Upper lobe of left lung (tissue), 6 donors: ENCODE results near the gene GLIS1. TPM values are rescaled to one million over a fixed set of nuclear protein-coding genes. Genes with fewer than 3 reads are reported as not detected.

ENCODE experiments used
- ATAC-seq, 2 donors: fragments of 200-7000 bp; cut with Tn5 transposase; one replicate each; pipeline ENCODE4 v1.9.1; 2022; ENCODE audit warnings: mild to moderate bottlenecking in 2 of 2, moderate library complexity in 2 of 2; ENCODE audit not compliant: low FRiP score in 2 of 2
- DNase-seq, 2 donors: peaks; one replicate each; pipeline ENCODE4 v3.0.0-alpha.2; 2019 to 2020
- H3K27ac ChIP-seq, 4 donors: fragments of 200-600 bp; sonication (generic); one replicate each; pipeline ENCODE4 v1.5.1; 2016 to 2019
- H3K27me3 ChIP-seq, 4 donors: fragments of 200-600 bp; sonication (generic); one replicate each; pipeline ENCODE4 v1.5.1; 2017 to 2019
- H3K36me3 ChIP-seq, 4 donors: fragments of 200-600 bp; sonication (generic); one replicate each; pipeline ENCODE4 v1.5.1; 2016 to 2019
- H3K4me1 ChIP-seq, 4 donors: fragments of 200-600 bp; sonication (generic); one replicate each; pipeline ENCODE4 v1.5.1; 2018 to 2019
- H3K4me3 ChIP-seq, 4 donors: fragments of 200-600 bp; sonication (generic); one replicate each; pipeline ENCODE4 v1.5.1; 2017 to 2019; ENCODE audit warnings: mild to moderate bottlenecking in 2 of 4, moderate library complexity in 1 of 4
- H3K9me3 ChIP-seq, 4 donors: fragments of 200-600 bp; sonication (generic); one replicate each; pipeline ENCODE4 v1.5.1; 2018 to 2019
- EP300 ChIP-seq, 4 donors: sonication (generic); formaldehyde crosslinking; IDR thresholded peaks; one replicate each; pipeline ENCODE4 v1.5.1; 2017; ENCODE audit warnings: antibody characterized with exemption in 4 of 4, control low read depth in 2 of 4
- POLR2A ChIP-seq, 4 donors: fragments of 450-650 bp; IDR thresholded peaks; one replicate each; pipeline ENCODE4 v1.5.1; 2016 to 2017; ENCODE audit warnings: antibody characterized with exemption in 4 of 4, mild to moderate bottlenecking in 2 of 4
- POLR2AphosphoS5 ChIP-seq, 2 donors: sonication (generic); formaldehyde crosslinking; IDR thresholded peaks; one replicate each; pipeline ENCODE4 v1.5.1; 2017; ENCODE audit warnings: antibody characterized with exemption in 2 of 2
- WGBS, 2 donors: methylation state at CpG; one replicate each; pipeline ENCODE4 v1.1.5; 2017 to 2018; 5-methylcytosine and 5-hydroxymethylcytosine counted together
- total RNA-seq, 6 donors: library from RNA; depleted of rRNA in 4 of 6; stranded (reverse); fragments of >200 nt in 4 of 6; gene quantifications; one replicate each; pipeline versions ENCODE4 v1.1.0 to v1.2.1, GENCODE V29; 2016 to 2021
- TF ChIP-seq, protein P1 (sequence below), 6 experiments: fragments of 450-650 bp in 4 of 6; fragments of 200-600 bp in 2 of 6; sonication (generic) in 2 of 6; IDR thresholded peaks; one replicate each; pipeline ENCODE4 v1.5.1; 2016 to 2019; ENCODE audit warnings: antibody characterized with exemption in 6 of 6
- donor health status: DM: no; HTN: no; CAD: no; lungs with moderate emphysema.
- donor health status: DM: no; HTN: yes; CAD: no; lungs with severe emphysema.

GLIS1 gene
- total RNA-seq, 6 donors from 2014 or later, result 0.26 to 1.0 TPM; not detected in 4

- WGBS, 2 donors, result 81 to 87% methylated on average over 8 of the region's 8 CpGs
- no peaks in the 10 kb centered on the region for H3K36me3 ChIP-seq
- no peak overlapping the region for H3K4me3 ChIP-seq
- no peak for DNase-seq
- TF ChIP-seq, protein P1, sequence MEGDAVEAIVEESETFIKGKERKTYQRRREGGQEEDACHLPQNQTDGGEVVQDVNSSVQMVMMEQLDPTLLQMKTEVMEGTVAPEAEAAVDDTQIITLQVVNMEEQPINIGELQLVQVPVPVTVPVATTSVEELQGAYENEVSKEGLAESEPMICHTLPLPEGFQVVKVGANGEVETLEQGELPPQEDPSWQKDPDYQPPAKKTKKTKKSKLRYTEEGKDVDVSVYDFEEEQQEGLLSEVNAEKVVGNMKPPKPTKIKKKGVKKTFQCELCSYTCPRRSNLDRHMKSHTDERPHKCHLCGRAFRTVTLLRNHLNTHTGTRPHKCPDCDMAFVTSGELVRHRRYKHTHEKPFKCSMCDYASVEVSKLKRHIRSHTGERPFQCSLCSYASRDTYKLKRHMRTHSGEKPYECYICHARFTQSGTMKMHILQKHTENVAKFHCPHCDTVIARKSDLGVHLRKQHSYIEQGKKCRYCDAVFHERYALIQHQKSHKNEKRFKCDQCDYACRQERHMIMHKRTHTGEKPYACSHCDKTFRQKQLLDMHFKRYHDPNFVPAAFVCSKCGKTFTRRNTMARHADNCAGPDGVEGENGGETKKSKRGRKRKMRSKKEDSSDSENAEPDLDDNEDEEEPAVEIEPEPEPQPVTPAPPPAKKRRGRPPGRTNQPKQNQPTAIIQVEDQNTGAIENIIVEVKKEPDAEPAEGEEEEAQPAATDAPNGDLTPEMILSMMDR (IDR thresholded peaks at IDR 0.05), result no peak
- no peak for TF ChIP-seq POLR2A (IDR thresholded peaks at IDR 0.05)
- no peaks in the 10 kb centered on the region for H3K9me3 ChIP-seq
- no peaks in the 10 kb centered on the region for H3K4me1 ChIP-seq
- H3K27ac ChIP-seq, result no peak overlapping the region
- ATAC-seq, result no peak
- H3K27me3 ChIP-seq, result no peaks in the 10 kb centered on the region
Measured at GRCh38 chr1:53726009-53726600, 12.9 kb downstream of the GLIS1 start.

- Histone ChIP-seq H3K9me3 (no peaks in the 10 kb centered on the region), H3K27me3 (no peaks in the 10 kb centered on the region), H3K36me3 (no peaks in the 10 kb centered on the region), H3K4me3 (no peak overlapping the region), H3K27ac (no peak overlapping the region), H3K4me1 (no peaks in the 10 kb centered on the region)
- no peak for DNase-seq
- no peak for TF ChIP-seq POLR2A (IDR thresholded peaks at IDR 0.05)
- TF ChIP-seq POLR2AphosphoS5 (IDR thresholded peaks at IDR 0.05), result no peak
- TF ChIP-seq EP300 (IDR thresholded peaks at IDR 0.05), result no peak
- TF ChIP-seq, protein P1 (IDR thresholded peaks at IDR 0.05), result no peak
- 43 to 47% methylated on average over 6 of the region's 6 CpGs for WGBS, 2 donors
- no peak for ATAC-seq
Measured at GRCh38 chr1:53725238-53725689, 13.7 kb downstream of the GLIS1 start.

DNA sequence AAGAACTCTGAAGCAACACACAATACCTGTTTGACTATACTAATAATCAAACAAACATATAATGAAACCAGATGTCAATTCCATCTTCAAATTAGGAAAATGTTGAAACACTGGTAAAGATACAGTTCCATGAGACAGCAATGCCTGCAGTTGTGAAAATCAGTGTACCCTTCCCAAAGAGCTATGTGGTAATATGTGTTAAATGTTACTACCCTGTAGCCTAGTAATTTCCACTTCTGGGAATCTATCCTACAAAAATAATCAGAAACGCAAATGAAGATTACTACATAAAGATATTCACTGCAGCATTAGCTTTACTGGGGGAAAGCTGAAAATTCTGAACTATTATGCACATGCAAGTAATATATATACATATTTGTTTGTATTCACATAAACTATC, 16.9 kb downstream of the GLIS1 start:
- Histone ChIP-seq H3K36me3 (no peaks in the 10 kb centered on the region), H3K4me3 (no peak overlapping the region), H3K9me3 (no peaks in the 10 kb centered on the region), H3K27me3 (no peaks in the 10 kb centered on the region), H3K4me1 (no peaks in the 10 kb centered on the region), H3K27ac (no peak overlapping the region)
- no peak for ATAC-seq
- 82 to 96% methylated on average over 1 of the region's 1 CpG for WGBS, 2 donors
- TF ChIP-seq, protein P1 (IDR thresholded peaks at IDR 0.05), result no peak
- TF ChIP-seq EP300 (IDR thresholded peaks at IDR 0.05), result no peak
- no peak for TF ChIP-seq POLR2A (IDR thresholded peaks at IDR 0.05)
- TF ChIP-seq POLR2AphosphoS5 (IDR thresholded peaks at IDR 0.05), result no peak
- DNase-seq, result no peak

GRCh38 chr1:53721088-53721487, 17.9 kb downstream of the GLIS1 start:
- no peaks in the 10 kb centered on the region for H3K36me3 ChIP-seq
- no peak for DNase-seq
- WGBS, 2 donors, result 77 to 79% methylated on average over 4 of the region's 4 CpGs
- no peaks in the 10 kb centered on the region for H3K4me1 ChIP-seq
- H3K27ac ChIP-seq, result no peak overlapping the region
- H3K4me3 ChIP-seq, result no peak overlapping the region
- no peak for TF ChIP-seq EP300 (IDR thresholded peaks at IDR 0.05)
- no peak for TF ChIP-seq POLR2AphosphoS5 (IDR thresholded peaks at IDR 0.05)
- TF ChIP-seq, protein P1 (IDR thresholded peaks at IDR 0.05), result no peak
- no peak for TF ChIP-seq POLR2A (IDR thresholded peaks at IDR 0.05)
- H3K9me3 ChIP-seq, result no peaks in the 10 kb centered on the region
- H3K27me3 ChIP-seq, result no peaks in the 10 kb centered on the region
- no peak for ATAC-seq

DNA sequence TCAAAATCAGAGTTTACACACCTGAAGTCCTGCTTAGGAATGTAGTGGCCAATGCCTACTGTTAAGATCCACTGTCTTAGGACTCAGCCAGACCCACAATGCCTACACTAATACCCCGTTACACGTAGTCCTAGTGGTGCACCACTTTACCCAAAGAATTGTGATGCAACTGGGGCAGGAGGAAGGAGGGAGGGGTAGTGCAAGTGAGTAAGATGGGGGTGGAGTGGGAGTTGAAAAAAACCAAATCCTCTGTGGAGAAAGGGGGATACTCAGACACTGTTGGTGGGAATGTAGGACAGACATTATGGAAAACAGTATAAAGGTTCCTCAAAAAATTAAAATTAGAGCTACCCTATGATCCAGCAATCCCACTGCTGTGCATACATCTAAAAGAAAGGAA, 19.5 kb downstream of the GLIS1 start:
- Histone ChIP-seq H3K9me3 (no peaks in the 10 kb centered on the region), H3K36me3 (no peaks in the 10 kb centered on the region), H3K4me1 (no peaks in the 10 kb centered on the region), H3K27ac (no peak overlapping the region), H3K4me3 (no peak overlapping the region), H3K27me3 (no peaks in the 10 kb centered on the region)
- TF ChIP-seq POLR2A (IDR thresholded peaks at IDR 0.05) (no peak), EP300 (IDR thresholded peaks at IDR 0.05) (no peak), POLR2AphosphoS5 (IDR thresholded peaks at IDR 0.05) (no peak)
- TF ChIP-seq, protein P1 (IDR thresholded peaks at IDR 0.05), result no peak
- DNase-seq (no peak), ATAC-seq (no peak)
- 54 to 72% methylated on average over 2 of the region's 2 CpGs for WGBS, 2 donors
